HTERT RPE-1 (cell line): Measurements from ENCODE around the gene SYT5.
"Not testable (repeated sequence)": the region's sequence is repeated elsewhere in the genome, so short reads cannot be mapped to it uniquely, and the experiment has no call there.

Experiments
- in situ Hi-C: fragments of 300-500 bp; cut with MboI; formaldehyde crosslinking; loops from 4 replicates; pipeline ENCODE4 v1.14.3; 2020; ENCODE audit warnings: low sequenced_read_pairs

The SYT5 gene

GRCh38 chr19:55172318-55172717, 7.8 kb downstream of the SYT5 start:
- in situ Hi-C loops: not testable (repeated sequence)

DNA sequence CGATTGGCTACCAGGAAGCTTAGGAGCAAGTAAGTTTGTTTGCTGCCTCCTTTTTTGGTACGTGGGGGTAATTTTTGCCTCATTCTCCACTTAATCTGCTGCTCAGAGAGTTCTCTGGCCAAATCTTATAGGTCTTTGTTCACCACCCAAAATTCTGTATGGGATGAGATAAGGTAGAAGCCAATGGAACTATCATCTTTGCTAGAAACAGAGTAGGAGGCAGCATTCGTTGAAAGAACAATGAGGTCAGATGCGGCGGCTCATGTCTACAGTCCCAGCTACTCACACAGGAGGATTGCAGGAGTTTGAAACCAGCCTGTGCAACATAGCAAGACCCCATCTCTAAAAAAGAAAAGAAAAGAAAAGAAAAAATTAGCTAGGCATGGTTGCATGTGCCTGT, 8.6 kb downstream of the SYT5 start:
- in situ Hi-C loops: no loop called here

GRCh38 chr19:55169136-55169535, 11.0 kb downstream of the SYT5 start:
- in situ Hi-C loops: no loop called here

DNA sequence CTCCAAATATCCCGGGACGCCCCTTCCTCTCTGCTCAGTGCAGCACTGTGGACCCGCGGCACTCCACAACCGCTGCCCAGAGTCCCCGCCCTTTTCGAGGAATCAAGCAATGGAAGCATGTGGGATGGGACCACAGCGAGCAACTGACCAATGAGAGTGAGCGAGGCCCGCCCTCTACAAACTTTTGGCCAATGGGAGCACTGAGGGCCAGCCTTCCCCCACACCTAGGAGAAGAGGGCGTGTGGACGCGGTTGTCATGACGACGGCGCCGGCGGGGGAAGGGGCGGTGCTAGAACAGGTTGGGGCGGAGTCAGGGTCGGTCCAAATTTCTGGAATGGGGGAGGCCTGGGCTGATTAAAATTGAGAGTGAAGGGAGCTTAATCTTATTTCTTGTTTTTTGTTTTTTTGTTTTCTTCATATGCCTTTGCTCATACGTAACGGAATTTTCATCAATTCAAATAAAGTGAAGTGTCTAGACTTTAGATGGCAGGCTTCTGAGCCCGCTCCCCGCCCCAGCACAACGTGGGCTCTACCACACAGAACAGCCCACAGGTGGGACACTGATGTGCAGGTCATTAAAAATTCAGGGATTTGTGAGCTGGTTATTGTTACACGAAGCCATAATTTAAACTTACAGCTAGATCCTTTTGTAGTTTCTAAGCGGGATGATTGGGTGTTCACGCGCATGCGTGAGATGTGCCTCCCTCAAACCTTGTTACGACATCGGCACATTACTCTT, 13.4 kb downstream of the SYT5 start, which contains the start of gene DNAAF3:
Gene DNAAF3 (minus strand): TSS at position 84 of the 739 bp plus-strand sequence. CDS start 200 bp downstream, outside the sequence.
- in situ Hi-C loops: no loop called here

GRCh38 chr19:55165952-55166529, 14.0 kb downstream of the SYT5 start:
- in situ Hi-C loops: no loop called here

GRCh38 chr19:55161571-55162322, 18.3 kb downstream of the SYT5 start:
- in situ Hi-C loops: no loop called here

DNA sequence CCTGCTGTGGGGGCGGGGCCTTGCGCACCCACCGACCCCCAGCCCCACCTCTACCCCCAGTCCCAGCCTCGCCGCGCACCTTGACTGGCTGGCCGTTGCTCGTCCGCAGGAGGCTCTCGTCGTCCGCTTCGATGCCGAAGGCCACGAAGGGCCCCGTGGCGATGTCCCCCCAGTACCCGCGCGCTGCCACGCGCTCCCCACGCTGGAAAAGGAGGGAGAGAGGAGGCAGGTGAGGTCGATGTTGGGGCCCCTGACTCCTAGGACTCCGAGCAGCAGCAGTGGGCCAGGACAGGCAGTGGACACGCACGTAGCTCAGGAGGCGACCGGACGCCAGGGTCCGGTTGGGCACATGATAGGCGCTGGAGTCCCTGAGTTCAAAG, 19.1 kb downstream of the SYT5 start:
- in situ Hi-C loops: no loop called here

DNA sequence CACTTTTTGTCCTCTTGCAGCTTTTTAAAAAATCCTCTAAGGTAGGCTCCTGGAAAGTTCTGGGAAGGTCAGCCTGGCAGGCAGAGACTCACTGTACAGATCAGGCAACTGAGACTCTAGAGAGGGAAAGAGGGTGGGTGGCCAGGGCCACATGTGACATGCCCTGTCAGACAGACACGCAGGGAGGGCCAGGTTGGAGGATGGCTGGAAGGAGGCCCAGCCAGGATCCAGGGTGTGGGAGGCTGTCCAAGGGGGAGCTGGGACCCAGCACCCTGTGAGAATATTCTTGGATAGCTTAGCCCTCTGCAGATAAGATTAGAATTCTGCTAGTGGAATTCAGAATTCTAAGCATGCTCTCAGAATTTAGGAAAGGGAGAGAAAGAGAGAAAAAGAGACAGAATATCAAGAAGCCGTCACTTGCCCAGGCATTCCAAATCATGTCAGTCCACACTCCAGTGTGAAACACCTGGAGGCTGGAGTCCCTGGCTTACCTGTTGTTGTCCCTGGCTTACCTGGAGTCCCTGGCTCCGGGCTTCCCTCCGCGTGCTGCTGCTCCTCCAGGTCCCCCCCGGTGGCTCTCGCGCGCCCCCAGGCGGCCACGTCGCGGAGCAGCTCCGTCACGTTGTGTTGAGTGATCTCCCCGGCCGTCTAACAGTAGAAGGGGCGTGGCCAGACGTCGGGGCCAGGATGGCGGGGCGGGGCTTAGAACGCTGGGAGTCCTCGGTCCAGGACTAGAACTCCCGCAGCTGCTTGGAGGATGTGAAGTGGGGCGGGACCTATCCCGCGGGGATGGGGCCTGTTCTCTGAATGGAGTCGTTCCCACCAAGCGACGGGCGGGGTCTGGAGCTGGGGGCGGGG, 19.7 kb downstream of the SYT5 start:
- in situ Hi-C loops: no loop called here

DNA sequence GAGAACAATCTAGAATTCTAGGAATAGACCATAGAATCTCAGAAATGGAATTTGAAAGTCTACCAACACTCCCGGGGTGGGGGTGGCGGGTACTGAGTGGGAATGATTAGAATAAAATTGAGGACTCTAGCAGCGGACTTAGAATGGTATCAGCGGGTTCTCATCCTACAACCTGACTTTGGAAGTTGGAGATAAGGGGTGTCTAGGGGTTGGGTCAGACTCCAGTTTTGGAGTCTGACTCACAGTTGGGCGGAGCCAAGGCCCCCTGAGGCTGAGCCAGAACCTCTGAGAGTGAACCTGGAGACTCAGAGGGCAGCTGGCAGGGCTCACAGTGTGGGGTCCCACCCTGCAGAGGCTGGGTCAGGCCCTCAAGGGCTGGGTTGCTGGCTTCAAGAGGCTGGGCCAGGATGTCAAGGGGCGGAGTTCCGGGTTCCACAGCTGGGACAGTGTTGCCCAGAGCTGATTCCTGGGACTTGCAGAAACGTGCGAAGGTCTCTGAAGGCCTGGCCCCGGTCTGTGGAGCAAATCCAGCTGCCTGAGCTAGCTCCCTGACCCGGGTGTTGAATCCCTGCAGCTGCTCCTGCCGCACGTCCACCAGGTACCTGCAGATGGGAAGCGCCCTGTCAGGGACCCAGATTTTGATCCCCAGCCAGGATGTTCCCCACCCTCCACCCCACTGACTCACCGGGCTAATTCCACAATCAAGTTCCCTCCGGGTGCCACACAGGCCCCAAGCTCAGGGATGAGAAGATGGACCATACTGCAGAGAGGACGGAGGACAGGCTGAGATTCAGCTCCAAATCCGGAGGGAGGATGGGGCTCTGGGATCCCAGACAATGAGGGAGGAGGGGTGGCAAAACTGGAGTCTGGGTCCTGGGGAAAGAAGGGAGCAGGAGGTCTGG, 21.0 kb downstream of the SYT5 start:
- in situ Hi-C loops: no loop called here

DNA sequence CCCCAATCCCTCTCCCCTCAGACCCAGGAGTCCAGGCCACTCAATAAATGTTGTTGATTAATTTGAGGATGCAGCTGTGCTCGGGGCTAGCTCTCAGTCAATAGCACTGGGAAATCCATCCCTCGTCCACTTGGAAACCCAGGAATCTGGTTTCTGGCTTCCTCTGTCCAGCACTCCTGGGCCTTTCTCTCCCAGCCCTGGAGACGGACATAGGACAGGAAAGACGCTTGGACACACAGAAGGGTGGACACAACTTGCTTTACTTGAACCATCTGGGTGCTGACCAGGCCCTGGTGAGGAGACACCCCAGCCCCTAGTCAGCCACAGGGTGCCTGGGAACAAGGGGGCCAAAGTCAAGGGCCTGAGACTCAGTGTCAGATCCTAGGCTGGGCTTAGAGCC, 21.7 kb downstream of the SYT5 start:
- in situ Hi-C loops: no loop called here

- in situ Hi-C loops: no loop called here
Measured at GRCh38 chr19:55157064-55157908, 22.8 kb downstream of the SYT5 start, which contains the start of gene TNNI3. TNNI3 (minus strand) TSS chr19:55157732; CDS start chr19:55157589, 143 bp downstream.

DNA sequence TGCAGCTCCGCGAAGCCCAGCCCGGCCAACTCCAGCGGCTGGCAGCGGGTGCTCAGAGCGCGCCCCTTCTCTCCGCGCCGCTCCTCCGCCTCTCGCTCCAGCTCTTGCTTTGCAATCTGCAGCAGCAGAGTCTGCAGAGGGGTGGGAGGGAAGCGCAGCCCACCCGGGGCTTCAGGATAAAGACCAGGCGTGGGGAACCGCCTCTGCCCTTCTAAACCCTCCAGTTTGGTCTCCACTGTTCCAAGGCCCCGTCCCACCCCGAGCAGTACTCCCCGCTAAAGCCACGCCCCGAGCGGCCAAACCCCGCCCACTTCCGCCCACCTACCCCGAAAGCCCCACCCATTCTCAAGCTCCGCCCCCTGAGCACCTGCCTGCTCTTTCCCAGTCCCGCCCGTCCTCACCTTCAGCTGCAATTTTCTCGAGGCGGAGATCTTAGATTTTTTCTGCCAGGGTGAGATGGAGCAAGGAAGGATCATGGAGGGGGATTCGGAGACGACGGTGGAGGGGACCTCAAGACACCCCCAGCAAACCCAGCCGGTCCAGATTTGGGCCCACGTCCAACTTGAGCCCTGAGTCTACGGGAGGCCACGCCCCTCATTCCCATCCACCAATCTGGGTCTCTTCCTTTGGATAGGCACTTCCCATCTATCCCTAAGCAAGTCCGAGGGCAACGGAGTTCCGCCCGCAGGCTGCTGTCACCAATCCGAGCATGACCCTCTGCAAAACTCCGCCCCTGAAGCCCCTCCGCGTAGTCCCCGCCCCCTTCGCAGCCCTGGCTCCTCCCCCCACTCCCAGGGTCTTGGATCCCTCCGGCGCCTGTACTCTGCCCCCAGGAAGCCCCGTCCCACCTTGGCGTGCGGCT, 23.7 kb downstream of the SYT5 start:
- in situ Hi-C loops: no loop called here

GRCh38 chr19:55155784-55156183, 24.3 kb downstream of the SYT5 start:
- in situ Hi-C loops: not testable (repeated sequence)

GRCh38 chr19:55153652-55154264, 26.3 kb downstream of the SYT5 start:
- in situ Hi-C loops: no loop called here

DNA sequence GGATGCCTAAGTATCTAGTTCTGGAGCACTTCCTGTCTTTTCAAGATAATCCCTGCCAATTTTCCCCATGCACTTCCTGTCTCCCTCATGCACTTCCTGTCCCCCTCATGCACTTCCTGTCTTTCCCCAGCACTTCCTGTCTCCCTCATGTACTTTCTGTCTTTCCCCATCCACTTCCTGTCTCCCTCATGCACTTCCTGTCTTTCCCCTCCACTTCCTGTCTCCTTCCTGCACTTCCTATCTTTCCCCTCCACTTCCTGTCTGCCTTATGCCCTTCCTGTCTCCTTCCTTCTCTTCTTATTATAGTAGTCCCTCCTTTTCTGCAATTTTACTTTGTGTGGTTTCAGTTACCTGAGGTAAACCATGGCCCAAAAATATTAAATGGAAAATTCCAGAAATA, 28.1 kb downstream of the SYT5 start:
- in situ Hi-C loops: no loop called here

DNA sequence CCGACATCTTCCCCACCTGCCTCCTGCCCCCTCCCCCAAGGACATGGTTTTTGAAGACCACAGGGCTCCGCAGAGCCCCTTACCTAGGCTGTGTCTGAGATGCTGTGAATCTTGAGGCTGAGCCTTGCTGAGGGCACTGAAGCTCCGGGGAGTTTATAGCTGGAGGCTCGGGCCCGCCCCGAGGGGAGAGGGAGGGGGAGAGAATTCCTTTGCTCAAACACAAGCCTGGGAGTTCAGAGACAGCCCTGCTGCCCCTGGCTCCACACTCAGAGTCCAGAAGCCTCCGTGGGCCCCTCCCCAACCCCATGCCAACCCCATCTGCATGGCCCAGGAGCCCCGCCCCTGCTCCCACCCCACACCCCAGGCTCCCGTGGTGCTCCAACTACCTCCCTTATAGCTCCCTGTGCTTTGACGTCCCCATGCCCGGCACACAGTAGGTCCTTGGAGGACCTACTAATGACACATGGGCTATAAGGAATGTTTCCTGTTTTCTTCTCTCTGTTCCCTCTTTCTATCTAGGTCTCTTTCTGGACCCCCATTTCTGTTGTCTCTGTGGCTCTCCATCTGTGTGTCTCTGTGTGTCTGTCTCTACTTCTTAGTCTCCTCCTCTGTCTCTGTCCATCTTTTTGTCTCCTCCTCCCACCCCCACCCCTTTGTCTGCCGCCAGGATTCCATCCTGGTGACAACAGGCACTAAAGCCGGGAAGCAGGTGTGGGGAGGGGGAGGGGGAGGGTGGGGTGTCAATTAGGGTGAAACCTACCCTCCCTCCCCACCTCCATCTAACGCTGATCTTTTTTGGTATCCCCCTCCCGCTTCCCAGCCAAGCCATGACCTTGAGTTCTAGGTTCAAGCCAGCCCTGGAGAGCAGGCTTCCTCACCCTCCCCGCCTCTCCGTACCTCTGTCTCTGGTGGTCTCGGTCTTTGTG, 30.7 kb downstream of the SYT5 start, which contains the start of gene TNNT1:
Gene TNNT1 (minus strand): TSS at position 129 of the 926 bp plus-strand sequence. CDS start 2,049 bp downstream, outside the sequence.
- in situ Hi-C loops: no loop called here
